Ishikawa (cell line): ENCODE data around the gene ZBTB8OS.

Experiments
- CEBPB ChIP-seq: IDR thresholded peaks from 2 replicates; pipeline ENCODE4 v1.6.1; 2012
- CREB1 ChIP-seq: IDR thresholded peaks from 2 replicates; pipeline ENCODE4 v1.6.1; 2012; ENCODE audit warnings: low read depth
- EGR1 ChIP-seq: IDR thresholded peaks from 2 replicates; pipeline ENCODE4 v1.6.1; 2012
- EP300 ChIP-seq: IDR thresholded peaks from 2 replicates; pipeline ENCODE4 v1.6.1; 2012; ENCODE audit warnings: borderline replicate concordance
- FOXM1 ChIP-seq: IDR thresholded peaks from 2 replicates; pipeline ENCODE4 v1.6.1; 2012; ENCODE audit warnings: low read depth, borderline replicate concordance
- NFIC ChIP-seq: IDR thresholded peaks from 2 replicates; pipeline ENCODE4 v1.6.1; 2012
- RAD21 ChIP-seq: IDR thresholded peaks from 2 replicates; pipeline ENCODE4 v1.6.1; 2012; ENCODE audit warnings: low read depth
- TAF1 ChIP-seq: IDR thresholded peaks from 2 replicates; pipeline ENCODE4 v1.6.1; 2012; ENCODE audit warnings: low read depth, mild to moderate bottlenecking
- TCF12 ChIP-seq: IDR thresholded peaks from 2 replicates; pipeline ENCODE4 v1.6.1; 2012; ENCODE audit warnings: low read depth
- TEAD4 ChIP-seq: IDR thresholded peaks from 2 replicates; pipeline ENCODE4 v1.6.1; 2012
- YY1 ChIP-seq: IDR thresholded peaks from 2 replicates; pipeline ENCODE4 v1.6.1; 2012; ENCODE audit warnings: low read depth
- ZBTB7A ChIP-seq: IDR thresholded peaks from 2 replicates; pipeline ENCODE4 v1.6.1; 2012; ENCODE audit warnings: low read depth
- TF ChIP-seq, protein P1 (sequence below): IDR thresholded peaks from 2 replicates; pipeline ENCODE4 v1.6.1; 2012
- TF ChIP-seq, protein P2 (sequence below): IDR thresholded peaks from 2 replicates; pipeline ENCODE4 v1.6.1; 2012; ENCODE audit warnings: low read depth, mild to moderate bottlenecking
- TF ChIP-seq, protein P3 (sequence below): IDR thresholded peaks from 2 replicates; pipeline ENCODE4 v1.6.1; 2012

ZBTB8OS gene

DNA sequence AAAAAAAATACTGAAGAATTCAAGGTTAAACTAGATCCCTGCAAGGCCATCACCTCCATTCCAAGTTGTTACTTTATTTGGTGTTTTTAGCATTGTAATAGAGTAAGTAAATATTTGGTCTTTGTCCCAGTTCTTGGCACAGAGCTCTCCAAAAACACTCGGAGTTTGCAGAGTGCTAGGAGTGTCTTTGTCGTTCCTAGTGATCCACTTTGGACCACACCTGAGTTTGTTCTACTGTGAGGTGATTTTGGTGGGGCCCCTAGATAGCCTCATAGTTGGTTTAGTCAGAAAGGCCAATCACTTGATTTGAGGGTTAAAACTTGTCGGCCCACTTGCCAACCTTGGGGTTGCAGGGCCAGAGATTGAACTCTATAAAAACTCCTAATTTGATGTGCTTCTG is 26.6 kb upstream of the ZBTB8OS start:
- TF ChIP-seq EP300 (no peak), CEBPB (no peak)

DNA sequence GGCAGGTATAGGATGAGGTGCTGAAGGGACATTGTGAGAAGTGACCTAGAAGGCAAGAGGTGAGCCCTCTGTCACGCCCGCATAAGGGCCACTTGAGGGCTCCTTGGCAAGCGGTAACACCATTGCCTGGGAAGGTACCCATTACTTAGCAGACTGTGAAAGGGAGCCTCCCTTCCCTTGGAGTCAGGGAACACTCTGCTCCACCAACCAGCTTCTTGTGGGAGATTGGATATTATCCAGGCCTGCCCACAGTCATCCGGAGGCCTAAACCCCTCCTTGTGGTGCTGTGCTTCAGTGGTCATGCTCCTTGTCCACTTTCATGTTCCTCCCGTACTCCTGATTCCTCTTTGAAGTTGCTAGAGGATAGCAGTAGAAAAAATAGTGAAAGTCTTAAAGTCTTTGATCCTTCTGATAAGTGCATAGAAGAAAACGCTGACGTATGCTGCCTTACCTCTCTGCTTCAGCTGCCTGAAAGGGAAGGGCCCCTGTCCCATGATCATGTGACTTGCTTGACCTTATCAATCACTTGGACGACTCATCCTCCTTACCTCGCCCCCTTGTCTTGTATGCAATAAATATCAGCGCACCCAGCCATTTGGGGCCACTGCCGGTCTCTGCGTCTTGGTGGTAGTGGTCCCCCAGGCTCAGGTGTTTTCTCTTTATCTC is 16.7 kb upstream of the ZBTB8OS start:
- no peak for TF ChIP-seq CEBPB
- no peak for TF ChIP-seq EGR1
- no peak for TF ChIP-seq RAD21
- TF ChIP-seq FOXM1: no peak
- TF ChIP-seq YY1: no peak
- TF ChIP-seq TCF12: no peak
- TF ChIP-seq, protein P1, sequence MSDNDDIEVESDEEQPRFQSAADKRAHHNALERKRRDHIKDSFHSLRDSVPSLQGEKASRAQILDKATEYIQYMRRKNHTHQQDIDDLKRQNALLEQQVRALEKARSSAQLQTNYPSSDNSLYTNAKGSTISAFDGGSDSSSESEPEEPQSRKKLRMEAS: no peak
- TF ChIP-seq EP300: no peak
- TF ChIP-seq TAF1: no peak
- TF ChIP-seq NFIC: no peak
- TF ChIP-seq ZBTB7A: no peak
- TF ChIP-seq, protein P2, sequence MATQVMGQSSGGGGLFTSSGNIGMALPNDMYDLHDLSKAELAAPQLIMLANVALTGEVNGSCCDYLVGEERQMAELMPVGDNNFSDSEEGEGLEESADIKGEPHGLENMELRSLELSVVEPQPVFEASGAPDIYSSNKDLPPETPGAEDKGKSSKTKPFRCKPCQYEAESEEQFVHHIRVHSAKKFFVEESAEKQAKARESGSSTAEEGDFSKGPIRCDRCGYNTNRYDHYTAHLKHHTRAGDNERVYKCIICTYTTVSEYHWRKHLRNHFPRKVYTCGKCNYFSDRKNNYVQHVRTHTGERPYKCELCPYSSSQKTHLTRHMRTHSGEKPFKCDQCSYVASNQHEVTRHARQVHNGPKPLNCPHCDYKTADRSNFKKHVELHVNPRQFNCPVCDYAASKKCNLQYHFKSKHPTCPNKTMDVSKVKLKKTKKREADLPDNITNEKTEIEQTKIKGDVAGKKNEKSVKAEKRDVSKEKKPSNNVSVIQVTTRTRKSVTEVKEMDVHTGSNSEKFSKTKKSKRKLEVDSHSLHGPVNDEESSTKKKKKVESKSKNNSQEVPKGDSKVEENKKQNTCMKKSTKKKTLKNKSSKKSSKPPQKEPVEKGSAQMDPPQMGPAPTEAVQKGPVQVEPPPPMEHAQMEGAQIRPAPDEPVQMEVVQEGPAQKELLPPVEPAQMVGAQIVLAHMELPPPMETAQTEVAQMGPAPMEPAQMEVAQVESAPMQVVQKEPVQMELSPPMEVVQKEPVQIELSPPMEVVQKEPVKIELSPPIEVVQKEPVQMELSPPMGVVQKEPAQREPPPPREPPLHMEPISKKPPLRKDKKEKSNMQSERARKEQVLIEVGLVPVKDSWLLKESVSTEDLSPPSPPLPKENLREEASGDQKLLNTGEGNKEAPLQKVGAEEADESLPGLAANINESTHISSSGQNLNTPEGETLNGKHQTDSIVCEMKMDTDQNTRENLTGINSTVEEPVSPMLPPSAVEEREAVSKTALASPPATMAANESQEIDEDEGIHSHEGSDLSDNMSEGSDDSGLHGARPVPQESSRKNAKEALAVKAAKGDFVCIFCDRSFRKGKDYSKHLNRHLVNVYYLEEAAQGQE: no peak
- no peak for TF ChIP-seq CREB1
- TF ChIP-seq TEAD4: no peak
- TF ChIP-seq, protein P3, sequence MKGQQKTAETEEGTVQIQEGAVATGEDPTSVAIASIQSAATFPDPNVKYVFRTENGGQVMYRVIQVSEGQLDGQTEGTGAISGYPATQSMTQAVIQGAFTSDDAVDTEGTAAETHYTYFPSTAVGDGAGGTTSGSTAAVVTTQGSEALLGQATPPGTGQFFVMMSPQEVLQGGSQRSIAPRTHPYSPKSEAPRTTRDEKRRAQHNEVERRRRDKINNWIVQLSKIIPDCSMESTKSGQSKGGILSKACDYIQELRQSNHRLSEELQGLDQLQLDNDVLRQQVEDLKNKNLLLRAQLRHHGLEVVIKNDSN: no peak

DNA sequence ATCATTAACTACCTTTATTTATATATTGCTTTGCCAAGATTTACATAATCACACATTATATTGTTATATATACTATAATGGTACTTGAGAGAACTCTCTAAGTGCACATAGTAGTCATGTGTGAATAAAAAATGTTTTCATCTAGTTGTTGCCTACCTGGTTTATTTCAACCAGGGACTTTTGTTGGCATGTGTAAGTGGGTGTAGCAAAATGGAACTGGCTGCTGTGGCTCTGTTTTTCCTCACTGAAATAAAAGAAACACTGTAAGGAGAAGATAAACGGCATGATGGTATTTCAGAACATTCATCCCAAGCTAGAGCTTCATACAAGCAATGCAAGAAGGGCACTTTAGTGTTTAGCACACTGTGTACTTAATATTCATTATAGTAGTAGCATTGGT is 15.6 kb upstream of the ZBTB8OS start:
- TF ChIP-seq ZBTB7A: no peak
- no peak for TF ChIP-seq EGR1
- TF ChIP-seq, protein P1: no peak
- no peak for TF ChIP-seq CEBPB
- TF ChIP-seq FOXM1: no peak
- no peak for TF ChIP-seq EP300
- no peak for TF ChIP-seq CREB1
- TF ChIP-seq, protein P2: no peak
- TF ChIP-seq NFIC: no peak
- TF ChIP-seq TAF1: no peak
- TF ChIP-seq TEAD4: no peak
- TF ChIP-seq YY1: no peak
- TF ChIP-seq TCF12: no peak
- TF ChIP-seq, protein P3: no peak
- TF ChIP-seq RAD21: no peak

DNA sequence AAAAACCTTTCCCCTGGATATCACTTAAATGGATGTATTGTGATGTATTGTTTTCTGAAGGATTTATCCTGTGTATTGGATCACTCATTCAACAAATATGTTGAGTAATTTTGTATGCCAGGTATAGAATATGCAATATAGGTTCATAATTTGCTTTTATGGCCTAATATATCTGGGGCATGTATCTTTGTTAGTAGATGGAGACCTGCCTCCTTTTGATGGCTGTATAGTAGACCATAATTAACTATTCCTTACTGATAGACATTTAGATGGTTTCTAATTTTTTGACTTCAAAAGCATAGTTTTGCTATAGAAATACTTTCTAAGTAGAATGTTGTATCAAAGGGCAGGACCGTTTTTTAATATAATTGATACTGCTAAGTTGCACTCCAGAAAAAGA is 9.2 kb upstream of the ZBTB8OS start:
- TF ChIP-seq EGR1 (no peak), YY1 (no peak), FOXM1 (no peak), NFIC (no peak)

DNA sequence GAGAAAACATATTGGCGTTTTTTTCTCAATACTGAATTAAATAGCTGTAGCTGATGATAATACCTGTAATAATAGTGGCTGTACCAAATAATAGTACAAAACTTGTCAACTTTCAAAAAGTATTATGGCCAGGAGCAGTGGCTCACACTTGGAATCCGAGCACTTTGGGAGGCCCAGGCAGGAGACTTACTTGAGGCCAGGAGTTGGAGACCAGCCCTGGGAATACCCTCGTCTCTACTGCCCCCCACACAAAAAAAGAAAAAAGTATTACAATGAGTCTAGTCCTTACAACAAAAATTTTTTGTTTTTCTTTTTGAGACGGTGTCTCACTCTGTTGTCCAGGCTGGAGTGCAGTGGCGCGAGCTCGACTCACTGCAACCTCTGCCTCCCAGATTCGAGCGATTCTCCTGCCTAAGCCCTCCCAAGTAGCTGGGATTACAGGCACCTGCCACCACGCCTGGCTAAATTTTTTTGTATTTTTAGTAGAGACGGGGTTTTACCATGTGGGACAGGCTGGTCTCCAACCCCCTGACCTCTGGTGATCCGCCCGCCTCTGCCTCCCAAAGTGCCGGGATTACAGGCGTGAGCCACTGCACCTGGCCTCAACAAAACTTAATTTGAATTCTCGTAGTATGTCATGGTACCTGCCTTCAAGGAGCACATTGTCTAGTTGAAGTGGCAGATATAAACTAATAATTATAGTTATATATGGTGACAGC is 2.1 kb upstream of the ZBTB8OS start:
- TF ChIP-seq, protein P3: no peak
- TF ChIP-seq, protein P2: no peak
- TF ChIP-seq TCF12 (no peak), CREB1 (no peak), EP300 (no peak), RAD21 (no peak), ZBTB7A (no peak), TEAD4 (no peak), TAF1 (no peak), NFIC (no peak), YY1 (no peak)
- TF ChIP-seq, protein P1: no peak
